HG02870 (cell line): Measurements from ENCODE around the gene GRK3.
"Not testable (repeated sequence)": the region's sequence is repeated elsewhere in the genome, so short reads cannot be mapped to it uniquely, and the experiment has no call there.

Experiments used
- ATAC-seq: cut with Tn5 transposase; IDR thresholded peaks from one replicate; pipeline ENCODE4 v1.9.1; 2021; ENCODE audit warnings: mild to moderate bottlenecking, moderate library complexity; ENCODE audit not compliant: unreplicated experiment

GRK3 gene

GRCh38 chr22:25564320-25564978, at the start of gene GRK3:
Gene GRK3, plus strand, starts transcription at chr22:25564675. Its CDS starts 366 bp downstream, at chr22:25565041.
- peak; percentile 38 for ATAC-seq

GRCh38 chr22:25518000-25518663, 46.3 kb upstream of the GRK3 start:
- ATAC-seq, result no peak

- ATAC-seq, result no peak
Observed at GRCh38 chr22:25525376-25525775, 39.1 kb upstream of the GRK3 start.

GRCh38 chr22:25525804-25526584, 38.5 kb upstream of the GRK3 start:
- not testable (repeated sequence) for ATAC-seq

GRCh38 chr22:25527016-25527415, 37.5 kb upstream of the GRK3 start:
- not testable (repeated sequence) for ATAC-seq

- not testable (repeated sequence) for ATAC-seq
Observed at GRCh38 chr22:25528068-25528467, 36.4 kb upstream of the GRK3 start.

GRCh38 chr22:25529059-25529458, 35.4 kb upstream of the GRK3 start:
- ATAC-seq, result not testable (repeated sequence)

- not testable (repeated sequence) for ATAC-seq
Observed at GRCh38 chr22:25529541-25530137, 34.8 kb upstream of the GRK3 start.

- ATAC-seq, result not testable (repeated sequence)
Observed at GRCh38 chr22:25531677-25532076, 32.8 kb upstream of the GRK3 start.

GRCh38 chr22:25534724-25535123, 29.8 kb upstream of the GRK3 start:
- no peak for ATAC-seq

- ATAC-seq, result no peak
Observed at GRCh38 chr22:25536589-25536988, 27.9 kb upstream of the GRK3 start.

- no peak for ATAC-seq
Observed at GRCh38 chr22:25540166-25540907, 24.1 kb upstream of the GRK3 start.

GRCh38 chr22:25540908-25541660, 23.4 kb upstream of the GRK3 start:
- no peak for ATAC-seq

GRCh38 chr22:25542191-25542590, 22.3 kb upstream of the GRK3 start:
- no peak for ATAC-seq

- no peak for ATAC-seq
Observed at GRCh38 chr22:25542720-25543402, 21.6 kb upstream of the GRK3 start.

- ATAC-seq, result no peak
Observed at GRCh38 chr22:25545146-25545545, 19.3 kb upstream of the GRK3 start.

- no peak for ATAC-seq
Observed at GRCh38 chr22:25545672-25546071, 18.8 kb upstream of the GRK3 start.

GRCh38 chr22:25546242-25546641, 18.2 kb upstream of the GRK3 start:
- no peak for ATAC-seq

- no peak for ATAC-seq
Observed at GRCh38 chr22:25546751-25547150, 17.7 kb upstream of the GRK3 start.
